Lung (tissue), 12 donors: ENCODE results near the gene GOSR2. TPM values are rescaled to one million over a fixed set of nuclear protein-coding genes. Genes with fewer than 3 reads are reported as not detected.

Experiments used
- ATAC-seq: fragments of 200-7000 bp; cut with Tn5 transposase; one replicate; pipeline ENCODE4 v1.9.1; 2020; ENCODE audit warnings: moderate number of reproducible peaks; ENCODE audit not compliant: insufficient read depth, low FRiP score
- DNase-seq, 3 donors: peaks; one replicate each; pipeline ENCODE4 v3.0.0-alpha.2; 2013 to 2017
- H3K27ac ChIP-seq, 2 donors: one replicate each; pipeline ENCODE4 v1.5.1; 2013; ENCODE audit warnings: mild to moderate bottlenecking in 2 of 2, moderate library complexity in 2 of 2, control low read depth in 1 of 2, inconsistent platforms in 1 of 2, low read depth in 1 of 2, low read length in 1 of 2
- H3K27me3 ChIP-seq, 3 donors: one replicate each; pipeline ENCODE4 v1.5.1; 2013; ENCODE audit warnings: low read length in 2 of 3; ENCODE audit not compliant: control insufficient read depth in 3 of 3, insufficient read depth in 3 of 3
- H3K36me3 ChIP-seq, 4 donors: one replicate each; pipeline ENCODE4 v1.5.1; 2013; ENCODE audit warnings: low read length in 4 of 4, mild to moderate bottlenecking in 1 of 4, moderate library complexity in 1 of 4; ENCODE audit not compliant: control insufficient read depth in 4 of 4, insufficient read depth in 4 of 4
- H3K4me1 ChIP-seq, 5 donors: one replicate each; pipeline ENCODE4 v1.5.1; 2013; ENCODE audit warnings: low read length in 5 of 5, mild to moderate bottlenecking in 2 of 5, moderate library complexity in 1 of 5; ENCODE audit not compliant: control insufficient read depth in 5 of 5, insufficient read depth in 5 of 5
- H3K4me3 ChIP-seq: one replicate; pipeline ENCODE4 v1.5.1; 2013; ENCODE audit warnings: mild to moderate bottlenecking, control low read depth, moderate library complexity
- H3K9ac ChIP-seq, 2 donors: one replicate each; pipeline ENCODE4 v1.5.1; 2013; ENCODE audit warnings: low read length in 2 of 2, control low read depth in 1 of 2; ENCODE audit not compliant: insufficient read depth in 1 of 2
- H3K9me3 ChIP-seq, 4 donors: one replicate each; pipeline ENCODE4 v1.5.1; 2013; ENCODE audit warnings: low read length in 3 of 4, mild to moderate bottlenecking in 1 of 4, moderate library complexity in 1 of 4; ENCODE audit not compliant: control insufficient read depth in 4 of 4, insufficient read depth in 3 of 4
- CTCF ChIP-seq: IDR thresholded peaks from 2 replicates; pipeline ENCODE4 v1.5.1; 2012; ENCODE audit warnings: mild to moderate bottlenecking; ENCODE audit errors: control extremely low read depth, extremely low read depth
- WGBS, 2 donors: extraction: QIAGEN DNeasy Blood & Tissue Kit; methylation state at CpG; one replicate each; pipeline ENCODE4 v1.1.7; 2013; 5-methylcytosine and 5-hydroxymethylcytosine counted together
- polyA plus RNA-seq, 2 donors: library from polyadenylated mRNA; stranded (reverse); fragments of 200-250 nt; gene quantifications; one replicate each; pipeline ENCODE4 v1.2.1, GENCODE V29; 2013
- total RNA-seq, 2 donors: library from RNA; depleted of rRNA in 1 of 2; stranded (reverse); fragments of >200 nt in 1 of 2; gene quantifications; one replicate each; pipeline ENCODE4 v1.2.1, GENCODE V29; 2014 to 2021
- donor health status: control.
- donor health status: control.
- donor health status: Bipolar disorder and iron deficiency.
- donor health status: healthy.
- donor health status: DM: yes; HTN: yes; CAD: no.

Gene GOSR2
- total and polyA plus RNA-seq, 4 donors, result 22.4 to 52.9 (median 42.0) TPM

DNA sequence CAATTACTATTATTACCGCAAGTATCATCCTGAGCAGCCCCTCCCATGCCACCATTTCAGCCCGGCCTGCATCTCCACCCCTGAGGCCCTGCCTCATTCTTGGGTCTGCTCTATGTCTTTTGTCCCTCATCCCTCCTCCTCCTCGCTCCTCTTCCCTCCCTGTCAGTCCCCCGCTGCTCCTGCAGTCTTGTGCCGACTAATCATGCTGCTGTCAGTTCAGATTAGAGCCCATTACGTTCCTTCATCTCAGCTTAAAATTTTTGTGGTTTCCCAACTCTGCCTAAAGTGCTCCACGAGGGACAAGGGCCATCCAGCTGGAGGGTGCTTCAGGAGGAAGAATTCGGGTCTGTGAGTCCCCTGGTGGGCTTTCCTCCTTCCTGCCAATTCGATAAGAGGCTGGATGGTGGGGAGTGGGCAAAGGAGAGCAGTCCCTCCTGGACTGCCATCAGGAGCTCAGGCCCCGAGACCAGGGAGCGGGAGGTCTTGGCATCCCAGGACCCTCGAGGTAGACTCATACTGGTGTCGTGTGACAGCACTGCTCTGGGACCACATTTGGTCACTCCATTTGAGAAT lies 32.9 kb upstream of the GOSR2 start:
- Histone ChIP-seq H3K4me3 (no peak overlapping the region), H3K27ac (no peak overlapping the region), H3K36me3 (no peaks in the 10 kb centered on the region), H3K4me1 (peaks cover 0 to 24% (median 2%) of the 10 kb centered on the region in 5 donors), H3K9ac (no peak overlapping the region), H3K9me3 (no peaks in the 10 kb centered on the region), H3K27me3 (peaks cover 0 to 4% (median 0%) of the 10 kb centered on the region in 3 donors)
- TF ChIP-seq CTCF, result no peak
- DNase-seq, result no peak
- WGBS, 2 donors, result 65 to 75% methylated on average over 13 of the region's 13 CpGs
- ATAC-seq, result no peak

GRCh38 chr17:46890638-46891037 lies 32.3 kb upstream of the GOSR2 start:
- H3K36me3 ChIP-seq, result no peaks in the 10 kb centered on the region
- peaks cover 0 to 4% (median 0%) of the 10 kb centered on the region in 3 donors for H3K27me3 ChIP-seq
- H3K9me3 ChIP-seq, result no peaks in the 10 kb centered on the region
- no peak overlapping the region for H3K27ac ChIP-seq
- TF ChIP-seq CTCF, result no peak
- no peak overlapping the region for H3K4me3 ChIP-seq
- ATAC-seq (no peak), DNase-seq (no peak)
- 42 to 62% methylated on average over 6 of the region's 6 CpGs for WGBS, 2 donors
- no peak overlapping the region for H3K9ac ChIP-seq
- peaks cover 0 to 25% (median 2%) of the 10 kb centered on the region in 5 donors for H3K4me1 ChIP-seq

- peaks cover 0 to 4% (median 0%) of the 10 kb centered on the region in 3 donors for H3K27me3 ChIP-seq
- no peaks in the 10 kb centered on the region for H3K9me3 ChIP-seq
- H3K36me3 ChIP-seq, result no peaks in the 10 kb centered on the region
- no peak for ATAC-seq
- H3K4me3 ChIP-seq, result no peak overlapping the region
- no peak for TF ChIP-seq CTCF
- no peak overlapping the region for H3K9ac ChIP-seq
- no peak for DNase-seq
- 51 to 56% methylated on average over 4 of the region's 4 CpGs for WGBS, 2 donors
- no peak overlapping the region for H3K27ac ChIP-seq
- peaks cover 0 to 21% (median 0%) of the 10 kb centered on the region in 5 donors for H3K4me1 ChIP-seq
Measured at GRCh38 chr17:46892192-46892703, 30.7 kb upstream of the GOSR2 start.

- WGBS, 2 donors, result 85 to 92% methylated on average over 9 of the region's 9 CpGs
- H3K36me3 ChIP-seq, result no peaks in the 10 kb centered on the region
- DNase-seq (no peak), ATAC-seq (no peak)
- no peak overlapping the region for H3K9ac ChIP-seq
- H3K27ac ChIP-seq, result no peak overlapping the region
- peaks cover 0 to 1% (median 0%) of the 10 kb centered on the region in 3 donors for H3K27me3 ChIP-seq
- H3K4me3 ChIP-seq, result no peak overlapping the region
- no peak for TF ChIP-seq CTCF
- peaks cover 0 to 21% (median 0%) of the 10 kb centered on the region in 5 donors for H3K4me1 ChIP-seq
- H3K9me3 ChIP-seq, result peaks cover 0 to 6% (median 0%) of the 10 kb centered on the region in 4 donors
Measured at GRCh38 chr17:46894024-46894423, 28.9 kb upstream of the GOSR2 start.
